GM12801 (cell line): ENCODE data around the gene KCNK2.

Experiments
- TF ChIP-seq, protein P1 (sequence below): IDR thresholded peaks from one replicate; pipeline ENCODE4 v1.5.1; 2011; ENCODE audit warnings: control low read depth; ENCODE audit not compliant: insufficient read length; ENCODE audit errors: extremely low read depth

The KCNK2 gene

DNA sequence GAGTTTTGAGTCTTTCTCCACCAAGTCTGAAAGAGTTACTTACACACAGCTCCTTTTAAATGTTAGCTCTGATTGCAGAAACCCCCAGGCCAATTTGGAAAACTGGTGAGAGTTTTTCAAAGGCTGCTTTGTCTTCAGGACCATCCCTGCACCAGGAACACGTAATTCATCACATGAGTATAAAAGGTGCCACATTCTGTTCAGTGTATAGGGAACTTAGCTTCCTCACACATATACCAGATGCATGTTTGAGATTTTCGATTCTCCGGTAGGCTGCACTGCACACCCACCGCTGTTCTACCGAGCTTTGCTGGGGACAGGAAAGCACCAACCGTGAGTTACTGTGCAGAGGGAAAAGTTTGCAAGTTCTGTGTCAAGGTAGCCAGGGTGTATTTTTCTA, 28.3 kb upstream of the KCNK2 start:
- TF ChIP-seq, protein P1, sequence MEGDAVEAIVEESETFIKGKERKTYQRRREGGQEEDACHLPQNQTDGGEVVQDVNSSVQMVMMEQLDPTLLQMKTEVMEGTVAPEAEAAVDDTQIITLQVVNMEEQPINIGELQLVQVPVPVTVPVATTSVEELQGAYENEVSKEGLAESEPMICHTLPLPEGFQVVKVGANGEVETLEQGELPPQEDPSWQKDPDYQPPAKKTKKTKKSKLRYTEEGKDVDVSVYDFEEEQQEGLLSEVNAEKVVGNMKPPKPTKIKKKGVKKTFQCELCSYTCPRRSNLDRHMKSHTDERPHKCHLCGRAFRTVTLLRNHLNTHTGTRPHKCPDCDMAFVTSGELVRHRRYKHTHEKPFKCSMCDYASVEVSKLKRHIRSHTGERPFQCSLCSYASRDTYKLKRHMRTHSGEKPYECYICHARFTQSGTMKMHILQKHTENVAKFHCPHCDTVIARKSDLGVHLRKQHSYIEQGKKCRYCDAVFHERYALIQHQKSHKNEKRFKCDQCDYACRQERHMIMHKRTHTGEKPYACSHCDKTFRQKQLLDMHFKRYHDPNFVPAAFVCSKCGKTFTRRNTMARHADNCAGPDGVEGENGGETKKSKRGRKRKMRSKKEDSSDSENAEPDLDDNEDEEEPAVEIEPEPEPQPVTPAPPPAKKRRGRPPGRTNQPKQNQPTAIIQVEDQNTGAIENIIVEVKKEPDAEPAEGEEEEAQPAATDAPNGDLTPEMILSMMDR: no peak

DNA sequence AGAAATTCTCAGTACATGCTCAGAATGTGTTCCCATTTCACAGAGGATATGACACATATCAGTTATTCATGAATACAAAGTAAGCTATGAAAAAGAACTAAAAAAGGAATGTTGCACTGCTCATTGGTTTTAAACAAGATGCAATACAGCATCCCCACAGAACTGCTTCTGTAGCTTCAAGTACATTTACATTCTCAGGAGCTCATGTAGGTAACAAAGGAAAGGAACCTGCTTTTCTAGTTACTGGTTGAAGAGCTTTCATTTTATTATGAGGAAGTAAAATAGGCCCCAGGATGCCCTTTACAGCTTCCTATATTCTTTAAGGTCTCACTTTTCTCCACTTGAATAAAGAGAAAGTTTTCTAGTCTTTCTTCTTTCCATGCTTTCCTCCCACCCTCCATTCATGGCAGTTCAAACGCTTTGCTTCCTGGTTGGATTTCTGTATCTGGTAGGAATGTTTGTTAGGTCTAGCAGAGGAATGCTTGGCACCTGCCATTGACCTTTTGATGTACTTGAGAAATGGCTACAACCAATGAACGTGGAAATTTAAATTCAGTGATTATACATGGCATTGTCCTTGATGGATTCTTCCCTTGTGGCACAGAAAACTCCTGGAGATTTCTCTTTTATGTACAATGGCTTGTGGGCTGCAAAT, 27.1 kb upstream of the KCNK2 start:
- TF ChIP-seq, protein P1: no peak

DNA sequence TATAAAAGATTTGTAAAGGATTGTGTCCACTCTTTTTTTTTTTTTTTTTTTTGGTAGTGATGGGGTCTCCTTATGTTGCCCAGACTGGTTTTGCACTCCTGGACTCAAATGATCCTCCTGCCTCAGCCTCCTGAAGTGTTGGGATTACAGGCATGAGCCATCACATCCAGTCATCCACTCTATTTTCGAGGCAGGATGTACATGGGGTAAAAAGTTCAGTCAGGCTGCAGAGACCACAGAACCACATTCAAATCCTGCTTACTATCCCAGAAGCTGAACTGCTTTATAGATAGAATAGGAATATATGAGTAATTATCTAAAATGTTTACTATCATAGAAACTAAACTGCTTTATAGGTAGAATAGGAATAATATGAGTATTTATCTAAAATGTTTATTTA, 26.0 kb upstream of the KCNK2 start:
- TF ChIP-seq, protein P1: no peak

DNA sequence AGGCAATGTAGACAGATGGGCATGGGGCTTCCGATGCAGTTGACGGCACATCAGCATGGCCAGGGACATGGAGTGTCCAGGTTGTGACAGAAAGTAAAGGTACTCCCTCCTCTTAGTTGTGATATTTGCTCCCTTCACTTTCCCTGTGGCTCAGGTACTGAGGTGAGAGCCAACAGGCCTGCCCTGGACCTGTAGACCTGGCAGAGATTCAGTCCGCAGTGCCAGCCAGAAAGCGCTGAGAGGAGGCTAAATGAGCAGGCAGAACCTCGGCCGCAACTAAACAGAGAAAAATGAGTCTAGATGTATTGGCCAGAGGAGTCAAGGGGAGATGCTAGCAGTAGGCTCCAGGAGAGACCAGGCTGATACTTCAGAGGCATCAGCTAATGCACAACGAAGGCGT, 22.6 kb upstream of the KCNK2 start:
- TF ChIP-seq, protein P1: no peak

DNA sequence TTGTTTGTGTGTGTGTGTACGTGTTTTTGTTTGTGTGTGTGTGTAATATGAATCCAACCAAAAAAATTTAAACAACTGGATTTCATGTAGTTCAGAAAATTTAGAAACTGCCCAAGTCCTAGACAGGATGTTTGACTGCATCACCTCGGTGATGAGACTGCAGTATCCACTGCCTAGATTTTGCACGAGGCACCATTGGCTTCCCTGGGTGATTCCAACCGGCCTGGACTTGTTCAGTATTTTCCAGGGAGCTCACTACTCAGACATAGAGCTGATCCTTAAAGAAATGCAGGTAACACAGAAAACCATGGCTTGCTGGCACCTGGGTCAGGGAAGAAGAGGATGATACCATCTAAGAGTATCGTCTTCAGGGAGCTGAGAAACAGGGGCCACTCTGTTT, 18.2 kb upstream of the KCNK2 start:
- TF ChIP-seq, protein P1: no peak

DNA sequence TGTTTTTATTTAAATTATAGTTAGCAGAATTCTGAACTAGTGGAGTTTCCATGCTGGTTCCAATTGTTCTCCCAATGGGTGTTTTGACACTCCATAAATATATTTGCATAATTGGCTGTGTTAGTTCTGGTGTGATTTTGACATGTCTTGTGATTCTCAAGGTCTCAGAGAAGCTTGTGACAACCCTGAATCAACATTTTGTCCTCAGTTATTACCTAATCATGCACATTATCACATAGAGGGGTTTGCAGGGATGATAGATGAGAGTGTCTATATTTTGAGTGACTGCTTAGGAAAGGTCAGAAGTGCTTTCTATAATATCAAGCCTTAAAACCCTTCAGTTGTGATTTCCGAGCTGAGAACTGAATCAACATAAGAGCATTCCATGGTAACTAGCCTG, 11.5 kb upstream of the KCNK2 start:
- TF ChIP-seq, protein P1: no peak

DNA sequence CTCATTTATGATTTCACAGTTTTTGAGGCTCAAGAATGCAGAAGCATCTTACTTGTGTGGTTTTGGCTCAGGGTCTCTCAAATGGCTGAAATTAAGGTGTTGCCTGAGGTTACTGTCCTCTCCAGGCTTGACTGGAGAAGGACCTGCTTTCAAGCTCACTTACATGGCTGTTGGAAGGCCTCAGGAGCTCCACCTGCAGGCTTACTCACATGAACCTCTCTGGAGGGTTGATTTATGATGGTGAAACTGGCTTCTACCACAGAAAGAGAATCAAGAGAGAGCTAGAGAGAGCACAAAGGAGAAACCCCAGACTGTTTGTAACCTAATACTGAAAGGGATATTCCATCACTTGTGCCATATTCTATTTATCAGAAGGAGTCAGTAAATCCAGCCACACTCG, 6.2 kb upstream of the KCNK2 start:
- TF ChIP-seq, protein P1: no peak
